T-helper 22 cell (primary cell): Measurements from ENCODE around the gene SRGAP1.
"Not testable (repeated sequence)": the region's sequence is repeated elsewhere in the genome, so short reads cannot be mapped to it uniquely, and the experiment has no call there.

Experiments used
- DNase-seq: peaks from one replicate; pipeline ENCODE4 v3.0.0-alpha.2; 2020; ENCODE audit warnings: low read depth

The SRGAP1 gene

DNA sequence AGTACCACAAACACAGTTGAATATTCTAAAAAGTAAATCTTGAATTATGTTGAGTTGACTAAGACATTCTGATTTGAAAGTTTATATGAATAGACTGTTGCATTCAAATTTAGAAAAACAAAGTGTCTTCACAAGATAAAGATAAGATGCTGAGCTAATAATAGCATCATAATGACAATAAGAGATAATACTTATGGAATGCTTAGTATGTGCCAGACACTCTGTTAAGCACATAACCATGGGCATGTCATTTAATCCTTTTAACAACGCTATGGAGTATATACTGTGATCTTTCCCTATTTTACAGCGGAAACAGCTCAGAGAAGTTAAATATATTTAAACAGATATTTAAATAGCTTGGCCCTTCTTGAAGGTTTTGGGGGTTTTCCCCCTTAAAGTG lies 163.4 kb downstream of the SRGAP1 start:
- DNase-seq, result no peak

DNA sequence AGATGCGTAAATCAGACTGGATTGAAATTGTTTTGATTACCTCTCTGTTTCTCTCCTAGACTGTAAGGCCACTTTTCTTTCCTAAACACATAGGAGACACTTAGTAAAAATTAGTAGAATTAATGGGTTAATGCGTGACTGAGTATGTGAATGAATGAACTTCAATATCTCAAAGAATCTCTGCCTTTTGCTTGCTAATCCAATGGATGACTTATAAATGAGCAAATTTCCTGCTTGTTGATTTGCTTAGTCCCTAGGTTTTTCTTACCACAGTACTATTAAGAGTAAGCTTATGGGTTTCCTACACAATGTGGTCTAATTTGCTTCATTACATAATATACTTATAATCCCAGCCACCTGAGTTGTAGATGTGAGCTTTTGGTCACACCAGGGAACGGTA lies 164.1 kb downstream of the SRGAP1 start:
- DNase-seq, result no peak

DNA sequence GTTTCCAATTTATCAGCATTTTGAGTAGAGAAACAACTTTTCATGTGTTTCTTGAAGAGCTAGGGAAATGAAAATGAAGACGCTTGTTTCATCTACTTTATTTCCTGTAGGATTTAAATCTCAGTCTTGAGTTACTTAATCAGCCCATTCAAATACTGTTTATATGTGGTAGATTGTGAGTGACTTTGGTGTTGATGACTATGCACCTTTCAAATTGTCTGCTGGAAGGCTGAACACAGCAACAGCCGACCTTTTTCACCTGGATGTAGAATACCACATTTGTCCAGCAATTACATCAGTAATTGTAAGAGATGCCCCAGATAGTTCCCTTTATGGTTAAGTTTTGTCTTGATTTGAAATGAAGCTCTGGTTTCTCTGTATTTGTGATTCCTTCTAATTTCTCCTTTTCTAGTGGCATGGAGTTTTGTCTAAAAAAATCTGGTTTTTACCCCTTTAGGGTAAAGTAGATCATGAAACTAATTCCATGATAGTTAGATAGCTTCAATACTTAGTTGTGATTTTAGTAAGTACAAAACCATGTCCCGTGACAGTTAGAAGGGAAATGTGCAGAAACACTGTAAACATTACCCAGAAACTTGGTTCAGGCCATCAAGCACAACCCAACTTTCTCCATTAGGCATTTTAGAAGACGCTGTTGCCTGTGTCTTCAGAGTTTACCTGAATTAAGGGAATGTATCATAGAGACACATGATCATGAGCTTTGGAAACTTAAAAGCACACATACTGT lies 165.0 kb downstream of the SRGAP1 start:
- DNase-seq, result no peak

DNA sequence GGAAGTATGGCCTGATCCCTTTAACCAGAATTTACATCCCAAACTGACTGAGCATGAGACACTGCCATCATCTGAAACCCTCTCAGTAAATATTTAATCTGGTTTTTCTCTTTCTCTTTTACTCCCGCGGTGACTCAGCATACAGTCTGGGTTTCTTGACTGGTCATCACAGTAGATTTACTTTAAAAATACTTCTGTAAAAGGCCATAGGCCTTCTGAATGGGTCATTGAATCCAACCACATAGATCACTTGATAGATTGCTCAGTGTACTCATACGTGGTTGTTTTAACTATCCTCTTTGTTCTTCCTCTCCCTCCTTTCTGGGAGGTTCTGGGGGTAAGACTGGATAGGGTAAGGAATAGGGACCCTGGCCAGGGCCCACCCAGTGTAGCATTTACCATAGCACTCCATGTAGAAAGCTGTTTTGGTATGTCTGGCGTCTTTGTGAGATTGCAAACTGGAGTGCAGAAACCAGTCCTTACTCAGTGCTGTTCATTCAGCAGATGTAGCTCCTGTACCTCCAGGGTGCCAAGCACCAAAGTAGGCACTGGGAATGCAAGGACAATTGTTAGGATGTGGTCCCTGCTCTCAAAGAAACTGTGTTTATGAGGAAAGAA lies 165.7 kb downstream of the SRGAP1 start:
- DNase-seq, result no peak

DNA sequence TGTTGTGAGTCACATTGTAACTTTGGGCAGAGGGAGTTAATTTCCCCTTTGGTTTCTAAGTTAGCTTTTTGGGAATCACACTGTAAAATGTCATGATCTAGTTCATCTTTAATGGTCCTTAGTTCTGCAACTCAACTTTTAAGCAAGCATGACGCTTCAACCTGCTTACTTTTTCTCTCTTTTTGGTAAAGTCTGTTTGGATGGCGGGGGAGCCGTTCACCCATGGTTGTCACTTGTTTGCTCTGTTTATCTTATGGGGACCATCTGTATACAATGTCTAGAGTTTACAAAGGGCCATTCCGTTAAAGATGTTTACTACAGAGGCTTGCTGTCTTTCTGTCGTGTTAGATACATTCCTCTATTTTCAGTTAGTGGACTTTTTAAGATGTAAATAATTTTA lies 172.0 kb downstream of the SRGAP1 start:
- no peak for DNase-seq

DNA sequence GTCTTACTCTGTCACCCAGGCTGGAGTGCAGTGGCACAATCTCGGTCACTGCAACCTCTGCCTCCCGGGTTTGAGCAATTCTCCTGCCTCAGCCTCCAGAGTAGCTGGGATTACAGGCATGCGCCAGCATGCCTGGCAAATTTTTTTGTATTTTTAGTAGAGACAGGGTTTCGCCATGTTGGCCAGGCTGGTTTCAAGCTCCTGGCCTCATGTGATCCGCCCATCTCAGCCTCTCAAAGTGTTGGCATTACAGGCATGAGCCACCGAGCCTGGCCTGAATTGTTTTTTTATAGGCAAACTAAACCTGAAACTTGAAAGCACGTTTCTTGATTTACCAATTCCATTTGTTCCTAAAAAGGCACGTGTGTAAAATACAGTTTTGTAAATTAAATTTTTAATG lies 173.6 kb downstream of the SRGAP1 start:
- not testable (repeated sequence) for DNase-seq

DNA sequence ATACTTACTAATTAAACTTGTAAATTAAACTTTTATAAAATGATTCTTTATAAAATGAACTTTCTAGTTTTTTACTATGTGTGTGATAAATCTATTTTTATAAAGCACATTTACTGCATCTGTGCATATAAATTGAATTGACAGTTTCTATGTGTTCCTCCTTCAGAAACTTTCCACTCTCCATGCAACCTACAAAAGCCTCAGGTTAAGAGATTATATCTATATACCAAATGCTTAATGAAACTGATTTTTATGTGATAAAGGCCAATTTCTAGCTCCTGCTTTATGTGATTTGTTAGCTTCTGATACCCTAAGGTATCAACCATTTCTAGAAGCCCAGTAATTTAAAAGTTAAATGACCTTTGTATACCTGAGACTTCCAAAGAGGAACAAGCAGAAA lies 174.0 kb downstream of the SRGAP1 start:
- no peak for DNase-seq

DNA sequence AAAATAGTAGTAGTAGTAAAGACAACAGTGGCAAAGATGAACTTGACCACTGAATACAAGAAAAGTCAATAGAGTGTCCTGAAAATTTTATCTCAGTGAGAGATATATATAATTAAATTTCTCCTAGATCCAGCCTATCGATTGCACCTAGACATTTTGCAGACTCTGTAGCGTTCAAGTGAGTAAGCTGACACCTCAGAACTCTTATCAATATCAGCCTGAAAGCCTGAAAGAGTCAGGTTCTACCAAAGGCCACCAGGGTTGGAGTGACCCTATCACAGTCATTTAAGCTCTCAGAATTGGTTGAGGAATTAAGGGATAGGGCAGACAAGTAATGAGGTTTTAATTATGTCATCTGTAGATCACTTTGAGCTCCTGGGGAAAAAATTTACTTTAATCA lies 174.6 kb downstream of the SRGAP1 start:
- DNase-seq, result no peak

DNA sequence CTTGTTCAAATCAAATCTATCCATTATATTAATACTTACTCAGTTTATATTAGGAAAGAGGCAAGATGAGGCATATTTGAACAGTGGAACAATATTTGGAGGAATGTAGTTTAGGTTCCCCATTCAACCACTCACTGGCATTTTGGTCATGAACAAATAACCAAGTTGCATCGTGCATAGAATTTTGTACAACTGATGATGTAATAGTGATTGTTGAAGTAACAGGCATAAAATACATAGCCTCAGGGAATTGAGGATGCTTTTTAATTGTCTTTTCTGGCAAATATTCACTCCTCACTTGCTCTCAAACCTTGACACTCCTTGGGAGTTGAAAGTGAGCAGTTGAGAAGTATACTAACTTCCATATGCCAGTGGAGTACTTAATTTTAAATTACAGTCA lies 175.2 kb downstream of the SRGAP1 start:
- DNase-seq, result no peak

DNA sequence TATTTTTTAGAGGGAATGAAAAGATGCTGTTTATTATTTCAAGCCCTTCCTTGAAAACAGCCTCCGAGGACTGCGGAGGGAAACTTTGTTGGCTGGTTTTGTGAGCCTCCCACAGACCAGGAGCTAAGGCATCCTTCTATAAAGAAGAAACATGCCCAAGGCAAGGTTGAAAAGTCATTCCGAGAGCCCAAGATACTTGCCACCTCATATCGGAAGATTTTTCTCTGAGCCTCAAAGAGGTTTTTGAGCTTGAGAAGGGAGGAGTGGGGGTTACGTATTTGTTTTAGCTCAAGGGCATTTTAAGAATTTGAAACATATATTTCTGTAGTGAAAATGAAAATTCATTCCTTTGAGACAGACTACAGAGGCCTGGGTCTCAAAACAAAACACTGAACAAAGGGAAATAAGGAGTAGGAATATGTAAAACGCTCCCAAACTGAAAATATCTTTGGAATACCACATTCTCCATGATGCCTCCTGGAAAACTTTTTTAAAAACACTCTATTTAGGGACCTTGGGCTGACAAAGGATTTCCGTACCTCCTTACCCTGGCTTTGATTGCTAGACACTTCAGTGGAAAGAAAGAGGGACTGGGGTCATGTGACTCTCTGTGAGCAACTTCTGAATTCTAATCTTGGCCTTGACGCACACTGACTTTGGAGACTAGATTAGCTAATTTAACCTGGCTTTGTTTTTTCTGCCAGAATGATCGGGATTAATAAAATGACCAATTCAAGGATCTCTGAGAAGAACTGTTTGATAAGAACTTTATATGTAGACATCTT lies 180.9 kb downstream of the SRGAP1 start:
- no peak for DNase-seq

DNA sequence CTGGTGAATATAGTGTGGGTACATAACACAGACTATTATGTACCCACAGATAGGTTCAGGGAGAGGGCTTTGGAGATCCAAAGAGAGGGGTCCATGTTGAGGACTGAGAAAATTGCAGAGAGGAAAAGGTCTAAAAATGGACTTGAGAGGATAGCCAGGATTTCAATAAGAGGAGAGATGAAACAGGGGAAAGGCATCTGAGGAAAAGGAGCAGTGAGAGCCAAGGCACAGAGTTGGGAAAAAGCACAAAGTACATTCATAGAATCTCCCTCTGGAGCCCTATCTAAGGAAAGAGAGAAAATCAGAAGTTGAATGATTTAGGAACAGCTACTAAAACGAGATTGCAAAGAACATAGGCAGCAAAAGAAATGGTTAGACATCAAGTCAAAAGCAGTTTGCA lies 182.8 kb downstream of the SRGAP1 start:
- DNase-seq, result no peak

DNA sequence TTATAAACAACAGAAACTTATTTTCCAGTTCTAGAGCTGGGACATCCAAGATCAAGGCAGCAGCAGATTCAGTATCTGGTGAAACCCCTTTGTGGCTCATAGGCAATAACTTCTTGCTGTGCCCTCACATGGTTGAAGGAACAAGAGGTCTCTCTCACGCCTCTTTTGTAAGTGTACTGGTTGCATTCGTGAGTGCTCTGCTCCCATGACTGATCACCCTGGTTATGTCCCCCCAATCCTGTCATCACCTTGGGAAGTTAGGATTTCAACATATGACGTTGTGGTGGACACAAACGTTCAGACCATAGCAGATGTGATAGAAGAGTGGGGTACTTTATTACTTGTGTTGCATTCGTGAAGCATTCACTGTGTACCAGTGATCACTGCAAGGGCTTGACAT lies 184.0 kb downstream of the SRGAP1 start:
- no peak for DNase-seq

DNA sequence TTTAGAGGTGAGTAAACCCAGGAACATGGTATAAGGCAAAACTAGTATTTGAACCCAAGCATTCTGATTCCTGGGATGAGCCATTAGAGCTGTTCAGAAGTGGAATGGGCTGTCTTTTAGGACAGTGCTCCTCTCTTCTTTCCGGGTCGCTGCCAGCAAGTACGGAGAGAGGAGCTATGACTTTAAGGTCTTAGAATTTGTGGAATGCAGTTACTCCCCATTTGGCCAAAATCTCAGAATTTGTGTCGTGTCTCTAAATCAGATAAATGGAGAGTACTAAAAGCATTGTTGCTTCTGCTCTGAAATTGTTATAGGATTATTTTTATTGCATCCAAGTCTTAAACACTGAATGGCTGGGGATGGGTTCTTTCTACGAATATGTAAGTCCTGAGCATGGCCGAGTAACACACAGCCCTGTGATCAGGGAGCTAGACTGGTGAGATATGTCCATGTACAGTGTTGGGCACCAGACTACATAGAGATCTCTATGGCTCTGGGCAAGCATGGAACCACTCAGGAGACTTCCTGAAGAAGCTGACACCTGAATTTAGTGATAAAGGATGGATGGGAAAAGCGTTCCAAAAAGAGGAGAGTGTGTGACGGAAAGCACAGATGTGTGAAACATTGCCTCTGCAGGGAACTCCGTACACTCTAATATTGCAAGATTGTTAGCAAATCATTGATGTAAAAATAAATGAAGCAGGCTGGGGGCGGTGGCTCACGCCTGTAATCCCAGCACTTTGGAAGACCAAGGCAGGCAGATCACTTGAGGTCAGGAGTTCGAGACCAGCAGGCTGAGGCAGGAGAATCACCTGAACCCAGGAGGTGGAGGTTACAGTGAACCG lies 184.7 kb downstream of the SRGAP1 start:
- no peak for DNase-seq

DNA sequence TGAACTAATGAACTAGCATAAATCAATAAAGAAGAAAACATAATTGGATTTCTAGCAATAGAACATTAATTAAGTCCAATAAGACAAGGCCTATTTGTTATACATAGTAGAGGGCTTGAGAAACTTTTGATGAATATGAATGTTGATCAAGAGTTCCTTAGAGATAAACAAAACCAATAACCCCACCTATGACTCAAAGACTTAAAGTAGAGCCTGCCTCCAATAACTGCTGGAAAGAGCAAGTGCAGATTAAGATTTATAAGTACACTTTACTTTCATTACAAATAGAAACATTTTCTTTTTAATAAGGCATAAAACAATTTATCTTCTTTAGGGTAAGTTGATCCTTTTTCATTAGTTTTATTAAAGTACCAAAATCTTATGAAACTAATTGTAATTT lies 185.7 kb downstream of the SRGAP1 start:
- no peak for DNase-seq

DNA sequence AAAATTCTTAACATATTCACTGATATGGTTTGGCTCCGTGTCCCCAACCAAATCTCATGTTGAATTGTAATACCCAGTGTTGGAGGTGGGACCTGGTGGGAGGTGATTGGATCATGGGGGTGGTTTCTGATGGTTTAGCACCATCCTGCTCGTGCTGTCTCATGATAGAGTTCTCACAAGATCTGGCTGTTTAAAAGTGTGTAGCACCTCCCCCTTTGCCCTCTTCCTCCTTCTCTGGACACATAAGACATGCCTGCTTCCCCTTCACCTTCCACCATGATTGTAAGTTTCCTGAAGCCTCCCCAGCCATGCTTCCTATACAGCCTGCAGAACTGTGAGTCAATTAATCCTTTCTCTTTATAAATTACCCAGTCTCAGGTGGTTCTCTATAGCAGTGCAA lies 189.6 kb downstream of the SRGAP1 start:
- not testable (repeated sequence) for DNase-seq

DNA sequence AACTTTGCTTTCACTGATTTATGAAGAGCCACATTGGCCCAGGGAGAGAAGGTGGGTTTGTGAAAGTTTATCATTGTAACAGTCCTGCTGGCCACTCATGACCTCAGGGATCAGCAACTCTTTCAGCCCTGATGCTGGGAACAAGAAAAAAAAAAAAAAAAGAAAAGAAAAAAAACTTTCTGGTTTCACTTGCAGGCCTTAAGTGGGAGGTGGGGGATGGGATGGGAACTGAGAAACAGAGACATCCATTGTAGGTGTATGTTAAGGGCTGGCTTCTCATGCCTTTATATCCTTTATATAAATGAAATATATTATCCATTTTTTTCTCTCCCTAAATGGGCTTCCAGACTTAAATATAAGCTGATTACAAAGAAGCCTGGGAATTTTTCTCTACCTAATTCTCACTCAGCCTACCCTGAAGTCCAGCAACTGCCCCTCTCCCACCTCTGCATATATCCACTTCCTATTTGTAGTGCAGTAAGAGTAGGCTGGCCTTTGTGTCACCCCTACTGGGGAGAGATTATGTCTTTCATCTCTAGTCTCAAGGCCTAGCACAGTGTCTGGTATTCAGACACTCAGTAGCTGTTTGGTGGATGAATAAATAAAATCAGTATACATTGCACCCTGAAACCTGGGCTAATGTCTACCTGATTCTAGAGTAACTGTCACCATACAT lies 190.5 kb downstream of the SRGAP1 start:
- DNase-seq, result no peak

DNA sequence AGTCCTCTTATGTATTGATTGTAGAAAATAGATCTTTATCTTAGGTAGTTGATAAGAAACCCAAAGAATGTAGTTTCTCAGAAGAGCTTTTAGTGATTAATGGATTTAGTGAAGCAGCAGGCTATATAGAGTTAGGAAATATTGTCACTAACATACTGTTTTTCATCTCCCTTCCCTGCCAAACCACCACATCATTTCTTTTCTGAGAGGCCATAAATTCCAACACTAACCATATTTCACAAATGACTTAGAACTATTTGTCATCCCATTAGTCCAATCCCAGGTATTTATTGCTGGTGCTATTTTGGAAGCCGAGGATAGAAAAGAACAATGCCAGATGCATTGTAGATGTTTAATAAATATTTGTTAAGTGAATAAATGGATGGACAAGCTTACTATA lies 191.9 kb downstream of the SRGAP1 start:
- DNase-seq, result no peak

DNA sequence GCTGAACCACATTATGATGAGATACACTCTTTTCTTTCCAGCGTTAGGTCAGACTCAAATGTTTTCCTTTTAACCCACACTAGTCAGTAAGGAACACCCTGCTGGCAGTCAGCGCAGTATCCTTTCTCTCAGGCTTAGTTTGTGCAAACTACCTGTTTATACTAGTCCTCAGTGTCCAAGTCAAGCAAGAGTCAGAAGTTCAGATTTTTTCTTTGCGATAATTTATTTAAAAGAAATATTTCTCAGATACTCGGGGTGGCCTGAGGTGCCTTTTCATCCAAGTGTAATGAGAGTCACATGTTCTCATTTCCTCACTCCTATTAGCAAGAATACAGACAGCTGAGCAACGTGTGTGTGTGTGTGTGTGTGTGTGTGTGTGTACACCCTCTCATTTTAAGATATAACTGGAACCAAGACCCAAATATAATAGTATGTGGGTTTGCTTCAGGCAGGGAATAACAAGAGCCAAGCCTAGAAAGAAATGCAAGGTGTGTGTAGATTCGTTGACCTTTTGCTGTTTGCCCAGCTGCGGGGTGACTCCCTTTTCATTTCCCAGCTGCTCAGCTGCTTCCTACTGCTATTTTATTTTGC lies 194.9 kb downstream of the SRGAP1 start:
- no peak for DNase-seq

DNA sequence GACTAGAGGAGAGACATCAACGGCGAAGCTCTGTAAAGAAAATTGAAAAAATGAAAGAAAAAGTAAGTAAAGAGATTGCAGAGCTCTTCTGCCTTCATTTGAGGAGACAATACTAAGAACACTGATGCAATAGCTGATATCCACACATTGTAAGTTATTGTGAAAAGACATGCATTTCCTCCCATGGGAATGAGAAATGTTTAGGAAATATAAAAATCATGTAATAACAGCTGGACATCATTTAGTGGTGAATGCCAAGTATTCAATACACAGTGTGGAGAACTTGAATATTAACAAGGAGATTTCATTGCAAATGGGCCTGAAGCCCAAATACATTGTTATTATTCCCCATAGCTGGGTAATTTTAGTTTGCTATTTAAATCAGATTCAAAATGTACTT lies 198.4 kb downstream of the SRGAP1 start:
- no peak for DNase-seq

DNA sequence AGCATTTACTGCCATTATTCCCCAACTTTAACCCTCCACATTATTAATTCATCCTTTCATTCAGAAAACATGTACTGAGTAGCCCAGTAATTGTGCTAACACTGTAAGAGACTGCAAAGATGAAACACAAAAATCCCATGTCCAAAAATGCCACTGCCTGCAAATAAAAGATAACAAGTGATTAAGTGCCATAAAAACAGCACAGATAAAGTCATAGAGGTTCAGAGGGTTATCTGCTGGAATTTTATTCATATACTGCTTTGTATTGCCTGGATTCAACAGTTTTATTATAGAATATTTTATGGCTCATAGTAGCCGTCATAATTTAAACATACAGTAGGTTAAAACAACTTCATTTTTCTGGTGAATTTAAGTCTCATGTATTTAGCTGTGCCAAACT lies 199.7 kb downstream of the SRGAP1 start:
- no peak for DNase-seq

DNA sequence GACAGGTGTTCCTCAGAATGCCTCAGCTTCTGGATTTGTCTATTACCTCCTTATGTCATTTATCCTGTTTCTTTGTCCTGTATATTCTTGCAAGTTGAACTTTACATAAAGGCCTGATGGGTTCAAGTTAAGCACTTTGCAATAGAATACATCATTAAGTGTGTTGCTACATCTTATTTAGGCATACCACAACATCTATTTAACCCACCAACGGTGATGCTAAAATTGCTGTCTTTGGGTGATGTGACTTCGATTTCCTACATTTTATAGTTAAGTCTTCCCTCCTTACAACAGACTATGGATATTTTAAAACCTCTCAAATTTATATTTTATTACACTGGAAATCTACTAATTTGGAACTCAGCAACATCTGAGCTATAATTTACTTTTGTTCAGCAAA lies 206.6 kb downstream of the SRGAP1 start:
- no peak for DNase-seq
